CD8-positive, alpha-beta memory T cell (primary cell): ENCODE data around the gene CHAC2. TPM values are rescaled to one million over a fixed set of nuclear protein-coding genes. Genes with fewer than 3 reads are reported as not detected.
"Not testable (repeated sequence)": the region's sequence is repeated elsewhere in the genome, so short reads cannot be mapped to it uniquely, and the experiment has no call there.

Experiments used
- CTCF ChIA-PET: fragments of 350-600 bp; sonication (Branson Sonifier 250); formaldehyde crosslinking; loops from one replicate; lab custom pipeline; 2021; ENCODE audit warnings: antibody characterized with exemption; lab: Charles Lee
- POLR2A ChIA-PET: fragments of 350-600 bp; sonication (Branson Sonifier 250); formaldehyde crosslinking; loops from one replicate; lab custom pipeline; 2021; ENCODE audit warnings: antibody characterized with exemption; lab: Charles Lee
- DNase-seq, 5 donors: peaks; one replicate each; pipeline versions ENCODE4 v3.0.0 to v3.0.0-alpha.2; 2020 to 2022; ENCODE audit warnings: mixed read lengths in 1 of 5
- H3K27ac ChIP-seq: one replicate; pipeline ENCODE4 v1.7.0; 2013; ENCODE audit warnings: low read depth, mild to moderate bottlenecking, low read length, moderate library complexity
- H3K27me3 ChIP-seq: 2 replicates; pipeline ENCODE4 v1.7.0; 2013; ENCODE audit warnings: low read length, mild to moderate bottlenecking; ENCODE audit not compliant: insufficient read depth, poor library complexity, severe bottlenecking
- H3K36me3 ChIP-seq: 2 replicates; pipeline ENCODE4 v1.7.0; 2013; ENCODE audit warnings: mild to moderate bottlenecking, low read length, moderate library complexity; ENCODE audit not compliant: insufficient read depth
- H3K4me1 ChIP-seq: 2 replicates; pipeline ENCODE4 v1.7.0; 2013; ENCODE audit warnings: mild to moderate bottlenecking, low read length, moderate library complexity; ENCODE audit not compliant: insufficient read depth
- H3K4me3 ChIP-seq: 2 replicates; pipeline ENCODE4 v1.7.0; 2013; ENCODE audit warnings: mild to moderate bottlenecking, low read length
- H3K9me3 ChIP-seq: 2 replicates; pipeline ENCODE4 v1.7.0; 2013; ENCODE audit warnings: mild to moderate bottlenecking, low read length
- H3K27ac Mint-ChIP-seq, 8 donors: one replicate each; pipeline ENCODE4 v1.8.0; 2020 to 2021; ENCODE audit warnings: mixed read lengths in 8 of 8, mild to moderate bottlenecking in 6 of 8, inconsistent platforms in 3 of 8, moderate library complexity in 3 of 8
- H3K27me3 Mint-ChIP-seq, 2 donors: one replicate each; pipeline ENCODE4 v1.8.0; 2020 to 2021; ENCODE audit warnings: mixed read lengths in 2 of 2, mild to moderate bottlenecking in 1 of 2, moderate library complexity in 1 of 2
- H3K36me3 Mint-ChIP-seq, 3 donors: one replicate each; pipeline ENCODE4 v1.8.0; 2020 to 2021; ENCODE audit warnings: mixed read lengths in 3 of 3, inconsistent platforms in 1 of 3, mild to moderate bottlenecking in 1 of 3
- H3K4me1 Mint-ChIP-seq, 3 donors: one replicate each; pipeline ENCODE4 v1.8.0; 2020 to 2021; ENCODE audit warnings: mixed read lengths in 3 of 3, inconsistent platforms in 1 of 3, mild to moderate bottlenecking in 1 of 3
- H3K4me3 Mint-ChIP-seq, 7 donors: one replicate each; pipeline ENCODE4 v1.8.0; 2020 to 2021; ENCODE audit warnings: mixed read lengths in 7 of 7, mild to moderate bottlenecking in 6 of 7, moderate library complexity in 4 of 7, inconsistent platforms in 2 of 7
- H3K9me3 Mint-ChIP-seq, 5 donors: one replicate each; pipeline ENCODE4 v1.8.0; 2020 to 2022; ENCODE audit warnings: mixed read lengths in 5 of 5, mild to moderate bottlenecking in 3 of 5, moderate library complexity in 2 of 5, inconsistent platforms in 1 of 5
- polyA plus RNA-seq: library from polyadenylated mRNA; unstranded; fragments of 300-500 nt; fragmentation: Illumina TruSeq; gene quantifications from one replicate; pipeline ENCODE4 v1.2.3, GENCODE V29; 2021
- total RNA-seq, 2 experiments: library from RNA; stranded (reverse); gene quantifications; one replicate each; pipeline ENCODE4 v1.2.3, GENCODE V29; 2021

The CHAC2 gene
- total RNA-seq (10 to 100 TPM; 25.6 to 27.4 TPM), polyA plus RNA-seq (3.8 TPM)

DNA sequence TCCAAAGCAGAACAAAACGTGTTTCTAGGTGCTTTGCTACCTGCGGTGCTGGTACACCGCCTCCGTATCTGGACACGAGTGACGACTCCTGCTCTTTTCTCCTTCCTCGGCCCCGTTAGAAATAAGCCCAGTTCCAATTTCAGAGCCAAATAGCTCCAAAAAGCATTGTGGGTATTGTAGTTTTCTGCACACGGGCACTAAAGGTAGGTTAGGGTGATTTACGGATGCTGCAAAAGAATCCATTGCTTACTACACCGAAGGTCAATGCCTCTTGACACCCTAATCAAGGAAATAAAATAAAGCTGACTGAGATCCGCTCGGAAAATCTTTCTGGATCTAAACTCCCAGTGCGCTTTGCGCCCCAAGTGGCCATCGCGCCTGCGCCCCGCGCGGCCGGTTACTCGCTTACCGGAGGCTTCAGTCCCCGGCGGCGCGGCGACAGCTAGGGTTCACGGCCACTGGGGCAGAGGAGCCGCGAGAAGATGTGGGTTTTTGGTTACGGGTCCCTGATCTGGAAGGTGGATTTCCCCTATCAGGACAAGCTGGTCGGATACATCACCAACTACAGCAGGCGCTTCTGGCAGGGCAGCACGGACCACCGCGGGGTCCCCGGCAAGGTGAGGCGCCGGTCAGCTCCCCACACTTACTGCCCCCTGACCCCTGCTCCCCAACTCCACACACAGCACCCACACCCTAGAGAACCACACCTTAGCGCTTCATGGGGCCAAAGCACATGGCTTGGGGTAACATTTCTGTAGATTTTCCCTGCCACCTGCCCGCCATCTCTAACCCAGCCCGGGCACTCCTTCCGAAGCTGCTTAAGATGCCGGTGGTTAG, at the start of gene CHAC2:
Gene CHAC2, plus strand, starts transcription at position 400 of the 837 bp plus-strand sequence. Its CDS starts 83 bp downstream, at position 483.
- ChIA-PET POLR2A (interaction anchor here (0.7 to 2.6 kb wide), 4 partner anchors 9 to 1476 kb away, joined by 3 to 17 read pairs (median 6); partner anchors contain the start of genes ASB3 and ERLEC1), CTCF (interaction anchor here (1.0 to 1.8 kb wide), 4 partner anchors 9 to 25 kb away, joined by 3 to 8 read pairs (median 4); no protein-coding TSS in a partner anchor)
- DNase-seq, result peak; percentile 79 to 88 (median 83)
- Mint-ChIP-seq H3K4me1 (peaks cover 26 to 40% (median 32%) of the 10 kb centered on the region in 3 donors), H3K9me3 (no peaks in the 10 kb centered on the region), H3K4me3 (peak within 1 kb of the TSS; percentile 87 to 99 (median 94)), H3K27ac (peak within 1 kb of the TSS; percentile 85 to 97 (median 95)), H3K27me3 (no peaks in the 10 kb centered on the region), H3K36me3 (peaks cover 0 to 29% (median 8%) of the 10 kb centered on the region in 3 donors)
- H3K4me3 ChIP-seq, result peak within 1 kb of the TSS; percentile 90
- no peaks in the 10 kb centered on the region for H3K27me3 ChIP-seq
- H3K4me1 ChIP-seq, result peaks cover 4% of the 10 kb centered on the region
- no peaks in the 10 kb centered on the region for H3K9me3 ChIP-seq
- H3K36me3 ChIP-seq, result peaks cover 11% of the 10 kb centered on the region
- peak within 1 kb of the TSS; percentile 78 for H3K27ac ChIP-seq

DNA sequence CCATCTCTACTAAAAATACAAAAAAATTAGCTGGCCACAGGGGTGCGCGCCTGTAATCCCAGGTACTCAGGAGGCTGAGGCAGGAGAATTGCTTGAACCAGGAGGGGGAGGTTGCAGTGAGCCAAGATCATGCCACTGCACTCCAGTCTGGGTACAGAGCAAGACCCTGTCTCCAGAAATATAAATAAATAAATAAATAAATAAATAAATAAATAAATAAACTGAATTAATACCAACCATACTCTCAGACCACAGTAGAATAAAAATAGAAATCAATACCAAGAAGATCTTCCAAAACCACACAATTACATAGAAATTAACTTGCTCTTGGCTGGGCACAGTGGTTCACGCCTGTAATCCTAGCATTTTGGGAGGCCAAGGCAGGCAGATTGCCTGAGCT, 46.7 kb upstream of the CHAC2 start:
- POLR2A ChIA-PET, H3K9me3 Mint-ChIP-seq, H3K4me1 ChIP-seq, H3K9me3 ChIP-seq, H3K27me3 Mint-ChIP-seq, DNase-seq, H3K36me3 ChIP-seq, H3K27me3 ChIP-seq, H3K27ac Mint-ChIP-seq, H3K4me3 Mint-ChIP-seq, H3K4me3 ChIP-seq, H3K27ac ChIP-seq: not testable (repeated sequence)
- Mint-ChIP-seq H3K4me1 (peaks cover 29 to 50% (median 45%) of the 10 kb centered on the region in 3 donors), H3K36me3 (peaks cover 22 to 49% (median 49%) of the 10 kb centered on the region in 3 donors)
- CTCF ChIA-PET, result interaction anchor here (0.7 kb wide), 1 partner anchor 46 kb away, joined by 3 read pairs; no protein-coding TSS in a partner anchor

- H3K9me3 ChIP-seq, result no peaks in the 10 kb centered on the region
- CTCF ChIA-PET, result no interaction called here
- Mint-ChIP-seq H3K36me3 (peaks cover 12 to 47% (median 33%) of the 10 kb centered on the region in 3 donors), H3K27me3 (no peaks in the 10 kb centered on the region), H3K9me3 (no peaks in the 10 kb centered on the region), H3K4me3 (no peak overlapping the region), H3K27ac (peak overlapping the region in 1 of 8 donors; percentile 51), H3K4me1 (peaks cover 20 to 40% (median 39%) of the 10 kb centered on the region in 3 donors)
- H3K36me3 ChIP-seq, result peaks cover 5% of the 10 kb centered on the region
- H3K27ac ChIP-seq, result no peak overlapping the region
- POLR2A ChIA-PET, result no interaction called here
- H3K27me3 ChIP-seq, result no peaks in the 10 kb centered on the region
- H3K4me1 ChIP-seq, result no peaks in the 10 kb centered on the region
- H3K4me3 ChIP-seq, result no peak overlapping the region
- no peak for DNase-seq
These were observed 43.1 kb upstream of the CHAC2 start for GRCh38 chr2:53724536-53724935.

GRCh38 chr2:53725662-53726061, 41.9 kb upstream of the CHAC2 start:
- CTCF ChIA-PET, result no interaction called here

GRCh38 chr2:53727921-53728320, 39.7 kb upstream of the CHAC2 start:
- Histone ChIP-seq H3K27ac (no peak overlapping the region), H3K36me3 (peaks cover 5% of the 10 kb centered on the region), H3K27me3 (no peaks in the 10 kb centered on the region), H3K4me1 (no peaks in the 10 kb centered on the region), H3K4me3 (no peak overlapping the region), H3K9me3 (no peaks in the 10 kb centered on the region)
- Mint-ChIP-seq H3K4me1 (peaks cover 14 to 21% (median 21%) of the 10 kb centered on the region in 3 donors), H3K27me3 (no peaks in the 10 kb centered on the region), H3K27ac (peak overlapping the region in 1 of 8 donors; percentile 73), H3K9me3 (no peaks in the 10 kb centered on the region), H3K36me3 (peaks cover 11 to 58% (median 28%) of the 10 kb centered on the region in 3 donors), H3K4me3 (no peak overlapping the region)
- CTCF ChIA-PET, result no interaction called here
- no peak for DNase-seq
- POLR2A ChIA-PET, result no interaction called here

More at GRCh38 chr2:53725662-53726061, 41.9 kb upstream of the CHAC2 start:
- no peaks in the 10 kb centered on the region for H3K9me3 Mint-ChIP-seq
- DNase-seq, result no peak
- no peaks in the 10 kb centered on the region for H3K27me3 Mint-ChIP-seq
- H3K4me1 Mint-ChIP-seq, result peaks cover 22 to 37% (median 37%) of the 10 kb centered on the region in 3 donors
- Histone ChIP-seq H3K27me3 (no peaks in the 10 kb centered on the region), H3K27ac (no peak overlapping the region), H3K36me3 (peaks cover 5% of the 10 kb centered on the region), H3K9me3 (no peaks in the 10 kb centered on the region), H3K4me1 (no peaks in the 10 kb centered on the region), H3K4me3 (no peak overlapping the region)
- H3K27ac Mint-ChIP-seq, result no peak overlapping the region
- H3K36me3 Mint-ChIP-seq, result peaks cover 12 to 53% (median 36%) of the 10 kb centered on the region in 3 donors
- no peak overlapping the region for H3K4me3 Mint-ChIP-seq
- POLR2A ChIA-PET, result no interaction called here

GRCh38 chr2:53729143-53729762, 38.4 kb upstream of the CHAC2 start:
- H3K9me3 Mint-ChIP-seq, result no peaks in the 10 kb centered on the region
- no peaks in the 10 kb centered on the region for H3K4me1 ChIP-seq
- ChIA-PET CTCF (no interaction called here), POLR2A (no interaction called here)
- peaks cover 5% of the 10 kb centered on the region for H3K36me3 ChIP-seq
- no peak overlapping the region for H3K4me3 ChIP-seq
- H3K9me3 ChIP-seq, result no peaks in the 10 kb centered on the region
- H3K27me3 ChIP-seq, result no peaks in the 10 kb centered on the region
- no peak overlapping the region for H3K27ac ChIP-seq
- peak overlapping the region in 2 of 8 donors; percentile 11 to 26 for H3K27ac Mint-ChIP-seq
- H3K4me1 Mint-ChIP-seq, result peaks cover 9 to 11% (median 11%) of the 10 kb centered on the region in 3 donors
- peaks cover 14 to 68% (median 28%) of the 10 kb centered on the region in 3 donors for H3K36me3 Mint-ChIP-seq
- no peak for DNase-seq
- H3K4me3 Mint-ChIP-seq, result no peak overlapping the region
- H3K27me3 Mint-ChIP-seq, result no peaks in the 10 kb centered on the region

- no peaks in the 10 kb centered on the region for H3K27me3 Mint-ChIP-seq
- no peaks in the 10 kb centered on the region for H3K9me3 ChIP-seq
- no peak for DNase-seq
- no peak overlapping the region for H3K4me3 ChIP-seq
- no peak overlapping the region for H3K27ac ChIP-seq
- POLR2A ChIA-PET, result no interaction called here
- H3K4me3 Mint-ChIP-seq, result no peak overlapping the region
- peak overlapping the region in 1 of 8 donors; percentile 64 for H3K27ac Mint-ChIP-seq
- H3K27me3 ChIP-seq, result no peaks in the 10 kb centered on the region
- H3K36me3 Mint-ChIP-seq, result peaks cover 17 to 50% (median 18%) of the 10 kb centered on the region in 3 donors
- no peaks in the 10 kb centered on the region for H3K4me1 ChIP-seq
- H3K9me3 Mint-ChIP-seq, result no peaks in the 10 kb centered on the region
- CTCF ChIA-PET, result no interaction called here
- H3K4me1 Mint-ChIP-seq, result peaks cover 11 to 14% (median 13%) of the 10 kb centered on the region in 3 donors
- H3K36me3 ChIP-seq, result no peaks in the 10 kb centered on the region
These were observed 30.5 kb upstream of the CHAC2 start for GRCh38 chr2:53737091-53737490.
